Activated naive CD8-positive, alpha-beta T cell (primary cell): Measurements from ENCODE around the gene NT5DC1.

ENCODE experiments used
- H3K27ac Mint-ChIP-seq: one replicate; pipeline ENCODE4 v1.8.0; 2021; ENCODE audit warnings: mixed read lengths
- H3K27me3 Mint-ChIP-seq: one replicate; pipeline ENCODE4 v1.8.0; 2021; ENCODE audit warnings: mixed read lengths
- H3K36me3 Mint-ChIP-seq: one replicate; pipeline ENCODE4 v1.8.0; 2021; ENCODE audit warnings: mixed read lengths
- H3K4me1 Mint-ChIP-seq: one replicate; pipeline ENCODE4 v1.8.0; 2021; ENCODE audit warnings: low read depth, mixed read lengths
- H3K4me3 Mint-ChIP-seq: one replicate; pipeline ENCODE4 v1.8.0; 2021; ENCODE audit warnings: mild to moderate bottlenecking, mixed read lengths
- H3K9me3 Mint-ChIP-seq: one replicate; pipeline ENCODE4 v1.8.0; 2021; ENCODE audit warnings: low read depth, mixed read lengths

Gene NT5DC1

DNA sequence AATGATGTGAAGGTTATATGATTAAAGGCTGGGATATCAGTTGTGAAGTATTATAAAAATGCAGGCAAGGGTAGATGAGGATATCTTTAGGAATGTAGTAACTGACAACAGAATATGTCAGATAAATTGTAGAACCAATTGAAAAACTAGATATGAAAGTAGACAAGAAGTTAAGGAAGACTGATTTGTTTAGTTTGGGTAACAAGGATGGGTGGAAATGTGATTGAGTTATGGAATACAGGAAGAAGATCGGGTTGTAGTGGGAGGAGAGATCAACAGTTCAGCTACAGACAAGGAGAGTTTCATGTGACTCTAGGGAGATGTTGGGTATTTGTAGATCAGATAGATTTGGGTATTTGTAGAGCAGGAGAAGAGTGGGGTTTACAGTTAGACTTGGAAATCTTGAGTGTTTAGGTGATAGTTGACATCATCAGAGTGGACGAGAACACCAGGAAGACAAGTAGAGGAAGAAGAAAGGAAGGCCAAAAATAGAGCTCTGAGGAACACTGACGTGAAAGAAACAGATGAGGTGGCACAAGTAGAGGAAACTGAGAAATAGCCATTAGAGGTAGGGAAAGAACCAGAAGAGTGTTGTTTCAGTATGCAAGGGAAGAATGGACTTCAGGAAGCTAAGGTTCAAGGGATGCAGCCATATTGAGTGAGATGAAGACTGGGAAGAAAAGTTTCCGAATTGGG is 191.2 kb downstream of the NT5DC1 start:
- no peaks in the 10 kb centered on the region for H3K36me3 Mint-ChIP-seq
- no peaks in the 10 kb centered on the region for H3K4me1 Mint-ChIP-seq
- H3K4me3 Mint-ChIP-seq = no peak overlapping the region
- no peaks in the 10 kb centered on the region for H3K9me3 Mint-ChIP-seq
- H3K27me3 Mint-ChIP-seq = no peaks in the 10 kb centered on the region
- H3K27ac Mint-ChIP-seq = no peak overlapping the region

DNA sequence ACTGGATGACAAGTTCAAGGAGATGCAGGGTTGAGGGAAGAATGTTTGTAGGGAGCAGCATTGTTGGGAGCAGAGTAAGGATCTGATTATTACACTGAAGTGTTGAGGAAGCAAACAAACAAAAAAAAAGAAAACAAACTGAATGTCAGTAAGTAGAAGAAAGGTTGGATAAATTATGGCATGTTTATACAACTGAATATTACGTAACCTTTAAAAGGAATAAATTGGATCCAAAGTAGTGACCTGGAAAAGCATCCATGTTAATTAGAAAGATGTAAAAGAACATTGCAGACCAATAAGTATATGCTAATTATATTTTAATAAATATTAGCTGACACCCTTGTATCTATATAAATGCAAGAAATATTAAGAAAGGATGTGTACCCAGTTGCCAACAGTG is 191.9 kb downstream of the NT5DC1 start:
- no peaks in the 10 kb centered on the region for H3K27me3 Mint-ChIP-seq
- no peak overlapping the region for H3K27ac Mint-ChIP-seq
- no peaks in the 10 kb centered on the region for H3K4me1 Mint-ChIP-seq

GRCh38 chr6:116298273-116298672 is 197.6 kb downstream of the NT5DC1 start:
- no peaks in the 10 kb centered on the region for H3K27me3 Mint-ChIP-seq
- H3K4me3 Mint-ChIP-seq = no peak overlapping the region
- H3K4me1 Mint-ChIP-seq = no peaks in the 10 kb centered on the region
- H3K9me3 Mint-ChIP-seq = peaks cover 4% of the 10 kb centered on the region
- H3K36me3 Mint-ChIP-seq = peaks cover 7% of the 10 kb centered on the region
- H3K27ac Mint-ChIP-seq = no peak overlapping the region

More for the DNA sequence above, 191.9 kb downstream of the NT5DC1 start:
- H3K9me3 Mint-ChIP-seq = no peaks in the 10 kb centered on the region
- no peaks in the 10 kb centered on the region for H3K36me3 Mint-ChIP-seq
- H3K4me3 Mint-ChIP-seq = no peak overlapping the region

DNA sequence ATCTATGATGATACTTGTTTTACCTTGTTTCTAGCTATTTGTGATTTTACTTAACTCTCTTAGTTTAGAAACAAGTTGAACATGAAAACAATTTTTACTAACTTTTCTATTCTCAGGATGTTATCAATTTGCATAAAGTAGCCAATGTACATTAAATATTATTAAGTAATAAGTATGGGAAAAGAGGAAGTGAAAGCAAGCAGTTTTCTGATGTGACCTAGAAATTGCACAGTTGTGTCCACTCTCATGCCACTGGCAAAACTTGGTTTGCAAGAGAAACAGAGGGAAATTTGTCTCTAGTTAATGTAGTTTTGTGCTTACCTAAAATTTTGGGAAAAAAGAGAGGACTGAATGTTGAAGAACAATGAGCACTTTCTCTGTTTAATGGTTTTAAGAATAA is 198.3 kb downstream of the NT5DC1 start:
- Mint-ChIP-seq H3K4me3 (no peak overlapping the region), H3K27ac (no peak overlapping the region), H3K27me3 (no peaks in the 10 kb centered on the region), H3K36me3 (peaks cover 7% of the 10 kb centered on the region), H3K4me1 (no peaks in the 10 kb centered on the region), H3K9me3 (peaks cover 4% of the 10 kb centered on the region)
